Activated T-helper 9 cell treated with anti-CD3 and anti-CD28 coated beads, Interleukin-2, amount 50 U/mL, for 16 hours (primary cell): Measurements from ENCODE around the gene MCCC2.
A peak's percentile ranks its signal among the peaks of the same experiment; 100 is the strongest.
"Not testable (repeated sequence)": the region's sequence is repeated elsewhere in the genome, so short reads cannot be mapped to it uniquely, and the experiment has no call there.

Source experiments
- DNase-seq: peaks from one replicate; pipeline ENCODE4 v3.0.0-alpha.2; 2020; ENCODE audit warnings: low read depth

Gene MCCC2

GRCh38 chr5:71586941-71587765 is at the start of gene MCCC2:
Gene MCCC2, plus strand, starts transcription at chr5:71587340. Its CDS starts 86 bp downstream, at chr5:71587426.
- DNase-seq = peak; percentile 92

DNA sequence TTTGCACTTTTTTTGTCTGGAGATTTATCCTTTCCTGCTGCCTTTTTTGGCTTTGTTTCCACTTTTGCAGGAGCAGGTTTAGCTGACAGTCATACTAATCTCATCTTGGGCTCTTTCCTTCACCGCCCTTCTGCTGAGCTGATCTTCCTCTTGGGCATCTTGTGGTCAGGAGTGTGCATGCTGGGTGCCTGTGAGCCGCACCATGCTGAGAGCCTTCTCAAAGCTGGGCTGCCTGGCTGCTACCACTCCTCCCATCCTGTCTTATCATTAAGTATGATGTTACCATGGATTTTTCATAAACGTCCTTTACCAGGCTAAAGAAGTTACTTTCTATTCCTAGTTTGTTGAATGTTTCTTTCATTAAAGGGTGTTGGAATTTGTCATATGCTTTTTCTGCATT is 49.5 kb upstream of the MCCC2 start:
- no peak for DNase-seq

DNA sequence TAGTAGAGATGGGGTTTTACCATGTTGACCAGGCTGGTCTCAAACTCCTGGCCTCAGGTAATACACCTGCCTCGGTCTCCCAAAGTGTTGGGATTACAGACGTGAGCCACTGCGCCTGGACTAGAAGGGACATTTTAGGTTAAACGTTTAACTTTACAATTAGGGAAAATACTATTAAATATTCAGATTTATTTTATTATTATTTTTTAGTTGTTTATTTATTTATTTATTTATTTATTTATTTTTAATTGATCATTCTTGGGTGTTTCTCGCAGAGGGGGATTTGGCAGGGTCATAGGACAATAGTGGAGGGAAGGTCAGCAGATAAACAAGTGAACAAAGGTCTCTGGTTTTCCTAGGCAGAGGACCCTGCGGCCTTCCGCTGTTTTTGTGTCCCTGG is 36.3 kb upstream of the MCCC2 start:
- not testable (repeated sequence) for DNase-seq

DNA sequence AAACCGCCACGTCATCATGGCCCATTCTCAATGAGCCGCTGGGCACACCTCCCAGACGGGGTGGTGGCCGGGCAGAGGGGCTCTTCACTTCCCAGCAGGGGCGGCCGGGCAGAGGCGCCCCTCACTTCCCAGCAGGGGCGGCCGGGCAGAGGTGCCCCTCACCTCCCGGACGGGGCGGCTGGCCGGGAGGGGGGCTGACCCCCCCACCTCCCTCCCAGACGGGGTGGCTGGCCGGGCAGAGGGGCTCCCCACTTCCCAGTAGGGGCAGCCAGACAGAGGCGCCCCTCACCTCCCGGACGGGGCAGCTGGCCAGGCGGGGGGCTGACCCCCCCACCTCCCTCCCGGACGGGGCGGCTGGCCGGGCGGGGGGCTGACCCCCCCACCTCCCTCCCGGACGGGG is 35.6 kb upstream of the MCCC2 start:
- DNase-seq = not testable (repeated sequence)

- DNase-seq = not testable (repeated sequence)
These were observed 35.0 kb upstream of the MCCC2 start for GRCh38 chr5:71552026-71552749.

DNA sequence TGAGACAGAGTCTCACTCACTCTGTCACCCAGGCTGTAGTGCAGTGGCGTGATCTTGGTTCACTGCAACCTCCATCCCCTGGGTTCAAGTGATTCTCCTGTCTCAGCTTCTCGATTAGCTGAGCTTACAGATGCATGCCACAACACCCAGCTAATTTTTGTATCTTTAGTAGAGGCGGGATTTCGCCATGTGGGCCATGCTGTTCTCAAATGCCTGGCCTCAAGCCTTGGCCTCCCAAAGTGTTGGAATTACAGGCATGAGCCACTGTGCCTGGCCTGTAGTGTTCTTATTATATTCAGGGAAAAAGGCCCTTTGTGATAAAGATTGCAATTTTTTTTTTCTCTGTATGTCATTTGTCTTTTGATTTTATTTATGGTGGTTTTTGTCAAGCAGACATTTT is 24.0 kb upstream of the MCCC2 start:
- no peak for DNase-seq

DNA sequence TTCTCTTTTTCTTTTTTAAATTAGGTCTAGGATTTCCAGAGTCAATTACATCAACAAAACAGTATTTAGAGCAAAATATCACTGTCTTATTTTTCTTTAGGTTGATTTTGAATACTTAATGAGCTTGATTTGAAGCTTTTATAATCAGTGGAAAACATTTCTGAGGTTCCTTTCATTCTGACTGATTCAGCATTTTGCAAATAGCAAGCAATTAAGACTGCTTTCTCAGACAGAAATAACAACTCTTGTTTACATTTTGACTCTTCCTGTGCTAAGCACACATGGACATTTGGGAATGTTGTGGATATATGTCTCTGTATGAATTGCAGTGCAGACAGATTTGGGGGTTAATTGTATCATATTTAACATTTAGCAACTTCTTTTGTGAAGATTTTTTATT is 22.2 kb upstream of the MCCC2 start:
- DNase-seq = no peak

- no peak for DNase-seq
These were observed 17.2 kb upstream of the MCCC2 start for GRCh38 chr5:71569748-71570509.

- not testable (repeated sequence) for DNase-seq
These were observed 15.3 kb upstream of the MCCC2 start for GRCh38 chr5:71571811-71572210.

DNA sequence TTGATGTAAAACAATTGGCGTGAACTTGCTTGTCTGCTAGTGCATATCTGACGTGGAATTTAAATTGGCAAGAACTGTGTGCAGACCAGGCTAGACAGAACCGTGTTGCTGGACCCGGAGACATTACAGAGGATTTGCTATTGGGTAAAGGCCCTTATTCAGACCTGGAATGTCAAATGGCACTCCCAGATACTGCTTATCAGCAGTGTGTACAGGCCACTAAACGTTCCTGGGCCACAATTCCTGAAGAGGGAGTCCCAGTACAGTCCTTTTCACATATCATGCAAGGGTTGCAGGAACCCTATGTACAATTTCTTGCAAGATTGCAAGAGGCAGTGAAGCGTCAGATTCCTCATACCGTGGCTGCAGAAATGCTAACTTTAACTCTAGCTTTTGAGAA is 13.5 kb upstream of the MCCC2 start:
- DNase-seq = no peak

DNA sequence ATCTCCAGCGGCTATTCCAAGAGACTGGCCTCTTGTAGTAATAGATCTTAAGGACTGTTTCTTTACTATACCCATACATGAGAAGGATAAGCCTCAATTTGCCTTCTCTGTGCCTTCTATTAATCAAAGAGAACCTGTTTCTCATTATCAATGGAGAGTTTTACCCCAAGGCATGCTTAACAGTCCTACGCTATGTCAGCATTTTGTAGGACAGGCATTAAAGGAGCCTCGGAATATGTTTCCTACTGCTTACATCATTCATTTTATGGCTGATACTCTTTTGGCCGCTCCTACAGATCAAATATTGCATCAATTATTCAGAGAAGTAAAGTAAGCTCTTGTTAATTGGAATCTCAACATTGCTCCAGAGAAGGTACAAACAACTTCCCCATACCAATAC is 11.6 kb upstream of the MCCC2 start:
- not testable (repeated sequence) for DNase-seq

- no peak for DNase-seq
These were observed 10.9 kb upstream of the MCCC2 start for GRCh38 chr5:71576241-71576640.

DNA sequence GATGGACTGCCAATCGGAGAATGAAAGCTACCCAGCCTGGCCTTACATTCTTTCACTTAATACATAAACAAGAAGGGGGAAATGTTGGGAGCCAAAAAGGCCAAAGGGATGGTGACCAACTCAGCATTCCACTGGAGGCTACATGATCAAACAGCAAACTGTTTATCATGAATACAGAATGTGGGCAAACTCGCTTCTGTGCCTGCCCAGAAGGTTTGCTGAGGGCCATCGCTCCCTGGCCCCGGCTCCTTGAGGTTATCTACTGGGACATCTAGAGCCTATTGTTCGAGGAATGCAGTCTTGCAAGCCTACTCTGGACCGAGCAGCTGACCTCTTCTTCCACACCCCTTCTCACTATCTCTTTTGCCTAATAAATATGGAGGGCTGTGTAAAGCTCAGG is 9.3 kb upstream of the MCCC2 start:
- DNase-seq = not testable (repeated sequence)

DNA sequence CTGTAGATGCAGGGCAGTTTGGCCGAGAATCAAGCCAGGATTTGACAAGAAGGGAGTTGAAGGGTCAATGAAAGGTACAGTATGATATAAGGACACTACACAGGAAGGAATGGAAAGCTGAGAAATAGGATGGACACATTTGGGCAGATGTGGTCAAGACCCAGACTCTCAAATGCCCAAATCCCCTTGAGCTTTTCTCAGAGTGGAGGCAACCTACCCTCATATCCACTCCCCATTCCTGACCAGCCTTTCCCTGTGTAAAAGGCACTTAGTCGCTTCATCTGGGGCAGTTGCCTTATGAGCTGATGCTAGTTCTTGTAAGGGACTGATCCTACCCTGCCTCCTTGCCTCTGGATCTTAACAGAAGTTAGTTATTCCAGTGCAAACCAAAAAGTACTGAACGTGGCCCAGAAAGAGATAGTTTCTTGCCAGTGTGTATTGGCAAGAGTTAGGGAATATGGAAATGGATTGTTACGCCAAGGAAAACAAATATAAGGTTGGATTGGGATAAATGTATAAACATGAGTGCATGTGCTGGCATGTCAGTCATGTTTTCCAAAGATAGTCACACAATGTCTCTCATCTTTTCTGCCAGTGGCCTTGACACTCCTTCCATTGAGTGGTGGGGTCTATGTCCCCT is 4.1 kb upstream of the MCCC2 start:
- no peak for DNase-seq

- no peak for DNase-seq
These were observed 844 bp upstream of the MCCC2 start for GRCh38 chr5:71586052-71586940.

GRCh38 chr5:71587766-71588532 is 809 bp downstream of the MCCC2 start:
- no peak for DNase-seq

GRCh38 chr5:71588533-71588885 is 1.4 kb downstream of the MCCC2 start:
- no peak for DNase-seq

GRCh38 chr5:71589903-71590302 is 2.8 kb downstream of the MCCC2 start:
- DNase-seq = no peak

- DNase-seq = no peak
These were observed 4.0 kb downstream of the MCCC2 start for GRCh38 chr5:71591100-71591499.

GRCh38 chr5:71596169-71596568 is 9.0 kb downstream of the MCCC2 start:
- DNase-seq = no peak
